Measurements from ENCODE around the gene TBC1D1.
"Not testable (repeated sequence)": the region's sequence is repeated elsewhere in the genome, so short reads cannot be mapped to it uniquely, and the experiment has no call there.

The TBC1D1 gene

DNA sequence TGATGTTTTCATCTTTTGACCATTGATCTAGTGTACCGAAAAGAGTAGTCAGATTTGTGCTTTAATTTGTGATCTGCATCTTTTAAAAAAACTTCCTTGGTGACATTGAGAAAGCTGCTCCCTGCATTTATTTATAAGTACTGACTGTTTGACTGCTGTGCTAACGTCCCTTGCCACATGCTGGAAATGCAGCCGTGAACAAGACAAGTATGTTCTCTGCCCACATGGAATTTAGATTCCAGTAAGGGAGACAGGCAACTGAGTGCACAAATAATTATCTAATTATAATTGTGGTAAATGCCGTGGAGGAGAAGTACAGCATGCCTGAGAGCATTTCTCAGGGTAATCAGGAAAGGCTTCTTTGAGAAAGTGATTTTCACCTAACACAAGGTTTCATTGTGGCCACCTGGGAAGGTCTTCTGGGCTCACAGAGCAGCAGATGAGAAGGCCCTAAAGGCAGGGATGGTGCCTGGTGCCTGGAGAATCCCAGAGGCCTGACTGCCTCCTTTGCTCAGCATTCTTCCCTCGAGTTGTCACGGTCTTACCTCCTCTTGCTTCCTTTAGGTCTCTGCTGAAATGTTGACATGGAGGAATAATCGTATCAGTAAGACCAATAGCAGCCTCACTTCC lies 125.1 kb downstream of the TBC1D1 start:
- H3K9ac ChIP-seq (ENCODE audit: low read depth, low read length), result no peak overlapping the region
- peaks cover 3% of the 10 kb centered on the region for H3K36me3 ChIP-seq (ENCODE audit: control insufficient read depth, insufficient read depth, low read length)
- H3K4me3 ChIP-seq (ENCODE audit: low read depth, low read length), result no peak overlapping the region
- no peaks in the 10 kb centered on the region for H3K4me1 ChIP-seq (ENCODE audit: control insufficient read depth, insufficient read depth, low read length)
- H3K9me3 ChIP-seq (ENCODE audit: control insufficient read depth, insufficient read depth, low read length), result no peaks in the 10 kb centered on the region
- no peaks in the 10 kb centered on the region for H3K27me3 ChIP-seq (ENCODE audit: control insufficient read depth, insufficient read depth, low read length)

DNA sequence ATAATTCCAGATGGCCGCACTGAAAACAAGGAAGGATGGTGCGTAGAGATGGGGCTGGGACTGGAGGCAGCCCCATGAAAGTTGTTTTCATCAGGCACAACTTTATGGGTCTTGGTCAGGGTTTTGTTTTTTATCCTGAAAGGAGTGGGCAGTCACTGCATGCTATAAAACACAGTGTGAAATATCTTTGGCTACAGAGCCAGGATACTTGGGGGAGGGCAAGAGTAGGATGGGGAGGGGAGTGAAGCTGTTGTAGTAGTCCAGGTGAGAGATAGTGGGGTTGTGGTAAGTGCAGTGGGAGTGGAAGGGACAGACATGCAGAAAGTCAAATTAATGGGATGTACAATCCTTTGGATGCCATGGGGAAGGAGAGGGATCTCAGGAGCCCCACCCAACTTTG lies 125.8 kb downstream of the TBC1D1 start:
- H3K4me1 ChIP-seq (ENCODE audit: control insufficient read depth, insufficient read depth, low read length), result no peaks in the 10 kb centered on the region
- H3K9me3 ChIP-seq (ENCODE audit: control insufficient read depth, insufficient read depth, low read length), result no peaks in the 10 kb centered on the region
- no peak overlapping the region for H3K4me3 ChIP-seq (ENCODE audit: low read depth, low read length)
- peaks cover 3% of the 10 kb centered on the region for H3K36me3 ChIP-seq (ENCODE audit: control insufficient read depth, insufficient read depth, low read length)
- H3K9ac ChIP-seq (ENCODE audit: low read depth, low read length), result no peak overlapping the region
- no peaks in the 10 kb centered on the region for H3K27me3 ChIP-seq (ENCODE audit: control insufficient read depth, insufficient read depth, low read length)

DNA sequence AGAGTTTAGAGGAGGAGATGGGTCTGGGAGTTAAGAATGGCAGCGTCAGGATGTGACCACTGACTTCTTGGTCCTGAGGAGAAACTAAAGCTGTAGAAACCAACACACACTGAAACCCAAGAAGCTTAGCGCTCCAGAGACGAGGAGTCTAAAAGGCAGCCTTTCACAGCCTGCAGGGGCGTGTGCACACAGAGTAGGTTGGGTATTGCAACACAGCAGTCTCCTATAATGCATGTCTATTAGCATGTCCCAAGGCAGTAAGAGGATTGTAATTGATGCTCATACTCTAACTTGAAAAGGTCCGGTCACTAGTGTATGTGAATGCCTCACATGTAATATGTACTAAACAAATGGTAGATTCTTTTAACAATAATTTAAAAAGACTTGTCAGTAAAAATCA lies 126.7 kb downstream of the TBC1D1 start:
- Histone ChIP-seq H3K4me3 (ENCODE audit: low read depth, low read length) (no peak overlapping the region), H3K9me3 (ENCODE audit: control insufficient read depth, insufficient read depth, low read length) (no peaks in the 10 kb centered on the region), H3K27me3 (ENCODE audit: control insufficient read depth, insufficient read depth, low read length) (no peaks in the 10 kb centered on the region), H3K4me1 (ENCODE audit: control insufficient read depth, insufficient read depth, low read length) (no peaks in the 10 kb centered on the region), H3K9ac (ENCODE audit: low read depth, low read length) (no peak overlapping the region), H3K36me3 (ENCODE audit: control insufficient read depth, insufficient read depth, low read length) (peaks cover 3% of the 10 kb centered on the region)

DNA sequence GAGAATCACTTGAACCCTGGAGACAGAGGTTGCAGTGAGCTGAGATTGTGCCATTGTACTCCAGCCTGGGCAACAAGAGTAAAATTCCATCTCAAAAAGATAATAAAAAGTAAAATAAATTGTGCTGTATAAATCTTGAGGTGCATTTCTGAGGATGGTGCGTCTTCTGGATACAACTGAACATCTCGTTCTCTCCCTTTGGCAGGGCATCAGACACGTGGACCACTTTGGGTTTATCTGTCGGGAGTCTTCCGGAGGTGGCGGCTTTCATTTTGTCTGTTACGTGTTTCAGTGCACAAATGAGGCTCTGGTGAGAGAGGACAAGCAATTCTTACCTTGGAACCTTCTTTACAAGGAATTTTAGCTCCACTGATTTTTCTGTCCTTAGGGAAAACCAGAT lies 129.5 kb downstream of the TBC1D1 start:
- Histone ChIP-seq H3K9me3 (ENCODE audit: control insufficient read depth, insufficient read depth, low read length) (no peaks in the 10 kb centered on the region), H3K4me1 (ENCODE audit: control insufficient read depth, insufficient read depth, low read length) (no peaks in the 10 kb centered on the region), H3K27me3 (ENCODE audit: control insufficient read depth, insufficient read depth, low read length) (no peaks in the 10 kb centered on the region), H3K36me3 (ENCODE audit: control insufficient read depth, insufficient read depth, low read length) (peaks cover 3% of the 10 kb centered on the region), H3K4me3 (ENCODE audit: low read depth, low read length) (no peak overlapping the region), H3K9ac (ENCODE audit: low read depth, low read length) (no peak overlapping the region)

DNA sequence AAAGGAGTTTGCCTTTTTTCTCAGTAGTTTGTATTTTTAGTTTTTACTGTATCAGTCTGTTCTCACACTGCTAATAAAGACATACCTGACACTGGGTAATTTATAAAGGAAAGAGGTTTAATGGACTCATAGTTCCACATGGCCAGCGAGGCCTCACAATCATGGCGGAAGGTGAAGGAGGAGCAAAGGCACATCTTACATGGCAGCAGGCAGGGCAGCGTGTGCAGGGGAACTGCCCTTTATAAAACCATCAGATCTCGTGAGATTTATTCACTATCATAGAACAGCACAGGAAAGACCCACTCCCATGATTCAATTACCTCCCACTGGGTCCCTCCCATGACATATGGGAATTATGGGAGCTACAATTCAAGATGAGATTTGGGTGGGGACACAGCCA lies 130.1 kb downstream of the TBC1D1 start:
- H3K9ac ChIP-seq (ENCODE audit: low read depth, low read length); H3K36me3 ChIP-seq (ENCODE audit: control insufficient read depth, insufficient read depth, low read length); H3K27me3 ChIP-seq (ENCODE audit: control insufficient read depth, insufficient read depth, low read length); H3K4me3 ChIP-seq (ENCODE audit: low read depth, low read length); H3K9me3 ChIP-seq (ENCODE audit: control insufficient read depth, insufficient read depth, low read length); H3K4me1 ChIP-seq (ENCODE audit: control insufficient read depth, insufficient read depth, low read length): not testable (repeated sequence)

DNA sequence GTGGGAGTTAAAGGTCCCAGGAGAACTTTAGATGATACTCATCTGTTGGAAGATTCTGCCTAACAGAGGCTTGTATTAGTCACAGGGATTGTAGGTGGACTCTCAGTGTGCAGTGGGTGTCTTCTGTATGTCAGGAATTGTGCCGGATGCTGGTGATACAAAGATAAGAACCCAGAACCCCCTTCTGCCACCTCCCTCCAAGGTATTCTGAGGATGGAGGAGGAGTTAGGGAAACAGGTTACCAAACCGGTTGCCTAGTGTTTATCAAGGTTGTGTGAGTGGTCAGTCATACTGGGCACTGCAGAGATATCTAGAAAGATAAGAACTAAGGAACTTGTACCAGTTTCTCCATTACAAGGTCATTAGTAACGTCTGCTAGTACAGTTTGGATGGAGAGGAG lies 130.9 kb downstream of the TBC1D1 start:
- no peaks in the 10 kb centered on the region for H3K4me1 ChIP-seq (ENCODE audit: control insufficient read depth, insufficient read depth, low read length)
- H3K36me3 ChIP-seq (ENCODE audit: control insufficient read depth, insufficient read depth, low read length), result peaks cover 3% of the 10 kb centered on the region
- no peaks in the 10 kb centered on the region for H3K9me3 ChIP-seq (ENCODE audit: control insufficient read depth, insufficient read depth, low read length)
- H3K9ac ChIP-seq (ENCODE audit: low read depth, low read length), result no peak overlapping the region
- H3K4me3 ChIP-seq (ENCODE audit: low read depth, low read length), result no peak overlapping the region
- no peaks in the 10 kb centered on the region for H3K27me3 ChIP-seq (ENCODE audit: control insufficient read depth, insufficient read depth, low read length)

DNA sequence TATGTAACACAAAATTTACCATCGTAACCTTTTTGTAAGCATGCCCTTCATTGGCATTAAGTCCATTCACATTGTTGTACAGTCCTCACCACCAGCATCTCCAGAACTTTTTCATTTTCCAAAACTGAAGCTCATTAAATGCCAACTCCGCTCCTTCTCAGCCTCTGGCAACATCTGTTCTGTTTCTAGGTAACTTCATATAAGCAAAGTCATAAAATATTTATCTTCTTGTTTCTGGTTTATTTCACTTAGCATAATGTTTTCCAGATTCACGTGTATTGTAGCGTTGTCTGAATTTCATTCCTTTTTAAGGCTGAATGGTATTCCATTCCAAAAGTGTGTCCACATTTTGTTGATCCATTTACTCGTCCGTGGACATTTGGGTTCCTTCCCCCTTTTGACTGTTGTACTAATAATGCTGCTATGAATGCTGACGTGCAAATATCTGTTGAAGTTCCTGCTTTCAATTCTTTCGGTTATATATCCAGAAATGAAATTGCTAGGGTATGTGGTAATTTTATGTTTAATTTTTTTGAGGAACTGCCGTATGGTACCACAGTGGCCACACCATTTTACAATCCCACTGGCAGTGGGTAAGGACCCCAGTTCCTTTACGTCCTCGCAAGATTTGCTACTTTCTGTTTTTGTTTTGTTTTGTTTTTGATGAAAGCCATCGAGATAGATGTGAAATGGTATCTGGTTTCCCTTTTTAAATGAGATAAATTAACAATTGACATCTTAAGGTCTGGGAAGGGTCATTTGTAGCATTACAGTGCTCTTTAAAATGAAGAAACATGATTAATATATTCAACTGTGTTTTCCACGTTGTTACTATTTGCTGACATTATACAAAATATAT lies 132.7 kb downstream of the TBC1D1 start:
- Histone ChIP-seq H3K4me3 (ENCODE audit: low read depth, low read length) (no peak overlapping the region), H3K4me1 (ENCODE audit: control insufficient read depth, insufficient read depth, low read length) (no peaks in the 10 kb centered on the region), H3K9ac (ENCODE audit: low read depth, low read length) (no peak overlapping the region), H3K36me3 (ENCODE audit: control insufficient read depth, insufficient read depth, low read length) (no peaks in the 10 kb centered on the region), H3K27me3 (ENCODE audit: control insufficient read depth, insufficient read depth, low read length) (no peaks in the 10 kb centered on the region), H3K9me3 (ENCODE audit: control insufficient read depth, insufficient read depth, low read length) (no peaks in the 10 kb centered on the region)

DNA sequence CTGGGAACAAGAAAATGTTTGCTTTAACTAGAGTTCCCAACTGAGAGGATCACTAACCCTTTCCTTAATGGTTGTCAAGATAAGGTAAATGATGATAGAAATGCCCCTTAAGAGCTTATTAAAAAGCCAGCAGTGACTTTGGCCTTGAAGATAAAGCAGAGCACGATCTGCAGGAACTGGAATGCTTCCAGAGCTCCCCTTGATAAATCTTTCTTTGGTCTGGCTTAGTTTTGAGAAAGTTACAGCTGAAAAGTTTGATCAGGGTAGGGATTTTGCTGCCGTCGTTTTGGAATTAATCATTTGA lies 133.3 kb downstream of the TBC1D1 start:
- no peak overlapping the region for H3K9ac ChIP-seq (ENCODE audit: low read depth, low read length)
- H3K36me3 ChIP-seq (ENCODE audit: control insufficient read depth, insufficient read depth, low read length), result no peaks in the 10 kb centered on the region
- no peaks in the 10 kb centered on the region for H3K27me3 ChIP-seq (ENCODE audit: control insufficient read depth, insufficient read depth, low read length)
- H3K4me3 ChIP-seq (ENCODE audit: low read depth, low read length), result no peak overlapping the region
- no peaks in the 10 kb centered on the region for H3K4me1 ChIP-seq (ENCODE audit: control insufficient read depth, insufficient read depth, low read length)
- no peaks in the 10 kb centered on the region for H3K9me3 ChIP-seq (ENCODE audit: control insufficient read depth, insufficient read depth, low read length)

DNA sequence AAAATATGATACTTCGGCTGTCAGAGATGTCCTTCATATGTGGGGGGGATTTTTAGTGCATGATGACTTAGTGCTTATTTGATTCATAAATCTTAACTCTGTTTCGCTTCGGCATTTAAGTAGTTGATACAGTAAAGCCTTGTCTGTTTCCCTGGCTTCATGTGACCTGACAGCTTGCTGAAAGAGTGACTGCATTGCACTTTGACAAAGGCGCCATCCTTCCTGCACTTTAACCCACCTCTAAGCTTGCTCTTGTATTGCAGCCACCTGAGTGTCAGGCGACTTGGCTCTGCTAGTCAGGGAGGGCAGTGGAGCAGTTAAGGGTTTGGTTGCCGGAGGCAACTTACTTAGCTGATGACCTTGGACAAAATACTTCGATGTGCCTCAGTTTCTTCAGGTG lies 134.8 kb downstream of the TBC1D1 start:
- Histone ChIP-seq H3K4me3 (ENCODE audit: low read depth, low read length) (no peak overlapping the region), H3K9ac (ENCODE audit: low read depth, low read length) (no peak overlapping the region), H3K9me3 (ENCODE audit: control insufficient read depth, insufficient read depth, low read length) (no peaks in the 10 kb centered on the region), H3K4me1 (ENCODE audit: control insufficient read depth, insufficient read depth, low read length) (no peaks in the 10 kb centered on the region), H3K36me3 (ENCODE audit: control insufficient read depth, insufficient read depth, low read length) (peaks cover 3% of the 10 kb centered on the region), H3K27me3 (ENCODE audit: control insufficient read depth, insufficient read depth, low read length) (no peaks in the 10 kb centered on the region)

DNA sequence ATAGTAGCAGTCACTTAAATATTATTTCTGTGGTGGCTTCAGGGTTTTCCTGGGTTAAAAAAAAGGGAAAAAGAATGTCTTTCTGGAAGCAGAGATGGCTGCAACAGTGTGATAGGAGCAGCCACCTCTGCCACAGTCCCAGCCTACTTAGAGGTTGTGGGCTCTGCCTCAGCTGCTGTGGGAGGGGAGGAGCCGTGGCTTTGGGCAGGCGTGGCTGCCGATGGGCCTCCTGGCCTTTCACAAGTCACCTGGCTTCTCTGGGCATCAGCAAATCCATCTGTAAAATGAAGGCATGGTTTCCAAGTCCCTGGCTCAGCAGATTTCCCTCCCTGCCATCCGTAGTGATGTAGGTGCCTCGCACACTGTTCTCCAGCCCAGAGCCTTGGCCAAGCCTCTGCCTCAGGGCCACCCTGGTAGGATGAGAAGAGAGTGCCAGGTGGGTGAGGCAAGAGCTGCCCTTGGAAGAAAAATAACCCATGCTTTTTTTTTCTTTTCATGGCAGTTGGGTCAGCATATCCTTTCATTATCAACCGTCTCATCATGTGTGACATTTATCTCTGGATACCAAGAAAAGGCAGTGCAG lies 135.4 kb downstream of the TBC1D1 start:
- Histone ChIP-seq H3K27me3 (ENCODE audit: control insufficient read depth, insufficient read depth, low read length) (no peaks in the 10 kb centered on the region), H3K9ac (ENCODE audit: low read depth, low read length) (no peak overlapping the region), H3K36me3 (ENCODE audit: control insufficient read depth, insufficient read depth, low read length) (peaks cover 3% of the 10 kb centered on the region), H3K4me3 (ENCODE audit: low read depth, low read length) (no peak overlapping the region), H3K4me1 (ENCODE audit: control insufficient read depth, insufficient read depth, low read length) (no peaks in the 10 kb centered on the region), H3K9me3 (ENCODE audit: control insufficient read depth, insufficient read depth, low read length) (no peaks in the 10 kb centered on the region)

DNA sequence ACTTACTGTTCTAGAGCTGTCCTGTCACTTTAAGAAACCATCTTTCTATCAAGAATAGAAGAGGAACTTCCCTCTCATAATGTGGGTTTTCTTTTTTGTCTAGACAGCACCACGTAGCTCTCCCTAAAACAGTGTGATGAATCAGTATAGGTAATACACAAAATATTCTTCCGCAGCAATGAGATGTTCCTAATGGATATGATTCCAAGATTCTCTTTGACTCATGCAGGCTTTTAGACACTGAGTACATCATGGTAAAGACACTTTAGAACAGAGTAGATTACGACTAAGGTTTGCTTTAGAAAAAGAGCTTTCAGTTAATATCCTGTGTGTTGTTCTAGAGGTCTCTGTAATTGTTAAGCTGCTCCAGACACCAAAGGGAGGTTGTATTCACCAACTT lies 139.1 kb downstream of the TBC1D1 start:
- peaks cover 3% of the 10 kb centered on the region for H3K36me3 ChIP-seq (ENCODE audit: control insufficient read depth, insufficient read depth, low read length)
- no peaks in the 10 kb centered on the region for H3K27me3 ChIP-seq (ENCODE audit: control insufficient read depth, insufficient read depth, low read length)
- no peaks in the 10 kb centered on the region for H3K4me1 ChIP-seq (ENCODE audit: control insufficient read depth, insufficient read depth, low read length)
- H3K9me3 ChIP-seq (ENCODE audit: control insufficient read depth, insufficient read depth, low read length), result no peaks in the 10 kb centered on the region
- no peak overlapping the region for H3K4me3 ChIP-seq (ENCODE audit: low read depth, low read length)
- no peak overlapping the region for H3K9ac ChIP-seq (ENCODE audit: low read depth, low read length)

All from iPS-15b (cell line).